Epithelial cell of esophagus (primary cell): ENCODE data around the gene NRXN2.

Experiments used
- DNase-seq: peaks from one replicate; pipeline ENCODE4 v3.0.0; 2010; ENCODE audit warnings: low read depth
- H3K4me3 ChIP-seq: 2 replicates; pipeline ENCODE4 v1.5.1; 2011; ENCODE audit warnings: mild to moderate bottlenecking, low read length, control low read depth
- CTCF ChIP-seq: IDR thresholded peaks from 2 replicates; pipeline ENCODE4 v1.5.1; 2011; ENCODE audit warnings: low read depth, mild to moderate bottlenecking, low read length, control low read depth, inconsistent platforms; ENCODE audit not compliant: insufficient read depth; ENCODE audit errors: missing control alignments

Gene NRXN2

GRCh38 chr11:64696045-64696444 lies 27.0 kb downstream of the NRXN2 start:
- no peak overlapping the region for H3K4me3 ChIP-seq
- no peak for TF ChIP-seq CTCF
- DNase-seq = no peak

GRCh38 chr11:64695548-64695947 lies 27.4 kb downstream of the NRXN2 start:
- no peak for DNase-seq
- no peak overlapping the region for H3K4me3 ChIP-seq
- no peak for TF ChIP-seq CTCF

GRCh38 chr11:64694821-64695365 lies 28.1 kb downstream of the NRXN2 start:
- TF ChIP-seq CTCF = no peak
- no peak for DNase-seq
- no peak overlapping the region for H3K4me3 ChIP-seq

- DNase-seq = no peak
- no peak overlapping the region for H3K4me3 ChIP-seq
- TF ChIP-seq CTCF = no peak
Observed at GRCh38 chr11:64694026-64694755, 28.8 kb downstream of the NRXN2 start.

- no peak for TF ChIP-seq CTCF
- DNase-seq = no peak
- H3K4me3 ChIP-seq = no peak overlapping the region
Observed at GRCh38 chr11:64692764-64693331, 30.1 kb downstream of the NRXN2 start.

- H3K4me3 ChIP-seq = no peak overlapping the region
- TF ChIP-seq CTCF = no peak
- DNase-seq = no peak
Observed at GRCh38 chr11:64691543-64691942, 31.5 kb downstream of the NRXN2 start.
